Neuron (in vitro differentiated cells): Measurements from ENCODE around the gene F2RL2.
"Not testable (repeated sequence)": the region's sequence is repeated elsewhere in the genome, so short reads cannot be mapped to it uniquely, and the experiment has no call there.

Experiments
- H2AFZ ChIP-seq: one replicate; pipeline ENCODE4 v1.6.1; 2013; ENCODE audit warnings: low read depth, mild to moderate bottlenecking, inconsistent platforms, low read length, moderate library complexity
- H3K27me3 ChIP-seq: one replicate; pipeline ENCODE4 v1.6.1; 2013; ENCODE audit warnings: low read length; ENCODE audit not compliant: insufficient read depth
- H3K36me3 ChIP-seq: one replicate; pipeline ENCODE4 v1.6.1; 2013; ENCODE audit warnings: low read length; ENCODE audit not compliant: insufficient read depth
- H3K4me1 ChIP-seq: one replicate; pipeline ENCODE4 v1.6.1; 2013; ENCODE audit warnings: low read length; ENCODE audit not compliant: insufficient read depth
- H3K4me3 ChIP-seq: 2 replicates; pipeline ENCODE4 v1.5.1; 2013; ENCODE audit warnings: mild to moderate bottlenecking, low read length, moderate library complexity
- H3K9me3 ChIP-seq: one replicate; pipeline ENCODE4 v1.6.1; 2013; ENCODE audit warnings: low read length

F2RL2 gene

GRCh38 chr5:76615759-76616158, 7.4 kb downstream of the F2RL2 start:
- Histone ChIP-seq H3K27me3 (no peaks in the 10 kb centered on the region), H3K4me3 (no peak overlapping the region), H3K9me3 (no peaks in the 10 kb centered on the region), H2AFZ (no peak overlapping the region), H3K4me1 (no peaks in the 10 kb centered on the region), H3K36me3 (peaks cover 6% of the 10 kb centered on the region)

GRCh38 chr5:76612942-76613341, 10.3 kb downstream of the F2RL2 start:
- peaks cover 6% of the 10 kb centered on the region for H3K36me3 ChIP-seq
- no peak overlapping the region for H2AFZ ChIP-seq
- H3K4me3 ChIP-seq = no peak overlapping the region
- H3K9me3 ChIP-seq = no peaks in the 10 kb centered on the region
- H3K27me3 ChIP-seq = no peaks in the 10 kb centered on the region
- H3K4me1 ChIP-seq = peaks cover 6% of the 10 kb centered on the region

- Histone ChIP-seq H3K36me3 (peaks cover 6% of the 10 kb centered on the region), H3K4me3 (no peak overlapping the region), H3K4me1 (peaks cover 19% of the 10 kb centered on the region), H2AFZ (no peak overlapping the region), H3K27me3 (no peaks in the 10 kb centered on the region), H3K9me3 (no peaks in the 10 kb centered on the region)
These were observed 13.0 kb downstream of the F2RL2 start for GRCh38 chr5:76610196-76610595.

- Histone ChIP-seq H3K4me3 (no peak overlapping the region), H3K4me1 (peaks cover 19% of the 10 kb centered on the region), H3K36me3 (peaks cover 4% of the 10 kb centered on the region), H3K27me3 (no peaks in the 10 kb centered on the region), H3K9me3 (no peaks in the 10 kb centered on the region), H2AFZ (no peak overlapping the region)
These were observed 14.4 kb downstream of the F2RL2 start for GRCh38 chr5:76608833-76609232.

- Histone ChIP-seq H3K4me1 (peaks cover 19% of the 10 kb centered on the region), H3K4me3 (no peak overlapping the region), H3K9me3 (no peaks in the 10 kb centered on the region), H2AFZ (peak overlapping the region; percentile 12), H3K27me3 (no peaks in the 10 kb centered on the region), H3K36me3 (peaks cover 4% of the 10 kb centered on the region)
These were observed 15.8 kb downstream of the F2RL2 start for GRCh38 chr5:76607353-76607871.

- Histone ChIP-seq H3K9me3 (no peaks in the 10 kb centered on the region), H3K27me3 (no peaks in the 10 kb centered on the region), H3K4me3 (no peak overlapping the region), H3K4me1 (peaks cover 19% of the 10 kb centered on the region), H3K36me3 (peaks cover 1% of the 10 kb centered on the region), H2AFZ (no peak overlapping the region)
These were observed 16.5 kb downstream of the F2RL2 start for GRCh38 chr5:76606701-76607100.

GRCh38 chr5:76604838-76605237, 18.4 kb downstream of the F2RL2 start:
- no peak overlapping the region for H2AFZ ChIP-seq
- H3K27me3 ChIP-seq = no peaks in the 10 kb centered on the region
- no peaks in the 10 kb centered on the region for H3K36me3 ChIP-seq
- no peaks in the 10 kb centered on the region for H3K9me3 ChIP-seq
- H3K4me3 ChIP-seq = no peak overlapping the region
- H3K4me1 ChIP-seq = peaks cover 19% of the 10 kb centered on the region

- H3K36me3 ChIP-seq, H3K9me3 ChIP-seq, H2AFZ ChIP-seq, H3K27me3 ChIP-seq, H3K4me3 ChIP-seq: not testable (repeated sequence)
- peaks cover 19% of the 10 kb centered on the region for H3K4me1 ChIP-seq
These were observed 19.2 kb downstream of the F2RL2 start for GRCh38 chr5:76603991-76604390.

- H3K9me3 ChIP-seq = no peaks in the 10 kb centered on the region
- peaks cover 6% of the 10 kb centered on the region for H3K4me1 ChIP-seq
- H2AFZ ChIP-seq = no peak overlapping the region
- no peaks in the 10 kb centered on the region for H3K27me3 ChIP-seq
- H3K36me3 ChIP-seq = no peaks in the 10 kb centered on the region
- no peak overlapping the region for H3K4me3 ChIP-seq
These were observed 21.0 kb downstream of the F2RL2 start for GRCh38 chr5:76602094-76602726.

GRCh38 chr5:76601470-76601869, 21.7 kb downstream of the F2RL2 start:
- Histone ChIP-seq H3K27me3 (no peaks in the 10 kb centered on the region), H3K4me3 (no peak overlapping the region), H3K4me1 (no peaks in the 10 kb centered on the region), H3K36me3 (peaks cover under 1% of the 10 kb centered on the region), H3K9me3 (peaks cover 1% of the 10 kb centered on the region), H2AFZ (no peak overlapping the region)

GRCh38 chr5:76600716-76601115, 22.5 kb downstream of the F2RL2 start:
- Histone ChIP-seq H2AFZ (no peak overlapping the region), H3K4me3 (no peak overlapping the region), H3K27me3 (no peaks in the 10 kb centered on the region), H3K9me3 (peaks cover 1% of the 10 kb centered on the region), H3K4me1 (no peaks in the 10 kb centered on the region), H3K36me3 (peaks cover 2% of the 10 kb centered on the region)

- H2AFZ ChIP-seq = no peak overlapping the region
- no peaks in the 10 kb centered on the region for H3K27me3 ChIP-seq
- H3K36me3 ChIP-seq = peaks cover 2% of the 10 kb centered on the region
- no peak overlapping the region for H3K4me3 ChIP-seq
- H3K9me3 ChIP-seq = peaks cover 1% of the 10 kb centered on the region
- H3K4me1 ChIP-seq = no peaks in the 10 kb centered on the region
These were observed 24.7 kb downstream of the F2RL2 start for GRCh38 chr5:76598531-76598930.

GRCh38 chr5:76595755-76596481, 27.3 kb downstream of the F2RL2 start:
- no peaks in the 10 kb centered on the region for H3K27me3 ChIP-seq
- no peak overlapping the region for H2AFZ ChIP-seq
- H3K36me3 ChIP-seq = peaks cover 8% of the 10 kb centered on the region
- no peaks in the 10 kb centered on the region for H3K4me1 ChIP-seq
- H3K9me3 ChIP-seq = peaks cover 1% of the 10 kb centered on the region
- H3K4me3 ChIP-seq = no peak overlapping the region
